Body of pancreas (tissue), 4 donors: ENCODE data around the gene ARAP1. TPM values are rescaled to one million over a fixed set of nuclear protein-coding genes. Genes with fewer than 3 reads are reported as not detected.

ENCODE experiments used
- ATAC-seq: fragments of 150-250 bp; one replicate; pipeline ENCODE4 v1.9.1; 2016
- DNase-seq, 4 donors: peaks; one replicate each; pipeline ENCODE4 v3.0.0-alpha.2; 2019
- H3K27ac ChIP-seq, 4 donors: fragments of 200-600 bp; sonication (generic); 1 replicate in 3 of 4; 2 replicates in 1 of 4; pipeline versions ENCODE4 v1.5.1 to v1.6.1; 2016 to 2019; ENCODE audit warnings: mild to moderate bottlenecking in 1 of 4, mixed read lengths in 1 of 4, moderate library complexity in 1 of 4
- H3K27me3 ChIP-seq, 2 donors: fragments of 200-600 bp; sonication (generic); one replicate each; pipeline ENCODE4 v1.6.0; 2016; ENCODE audit warnings: mild to moderate bottlenecking in 1 of 2
- H3K36me3 ChIP-seq, 2 donors: fragments of 200-600 bp; sonication (generic); replicated peaks in 1 of 2; 2 replicates each; pipeline ENCODE4 v1.5.1; 2016; ENCODE audit warnings: low read depth in 2 of 2; ENCODE audit not compliant: insufficient read depth in 1 of 2
- H3K4me1 ChIP-seq: fragments of 200-600 bp; sonication (generic); one replicate; pipeline ENCODE4 v1.6.0; 2016
- H3K4me3 ChIP-seq, 2 donors: fragments of 200-600 bp; sonication (generic); 1 replicate in 1 of 2; 2 replicates in 1 of 2; pipeline ENCODE4 v1.5.1; 2016 to 2019
- H3K9me3 ChIP-seq, 3 donors: fragments of 200-600 bp; sonication (generic); 1 replicate in 2 of 3; 2 replicates in 1 of 3; pipeline ENCODE4 v1.5.1; 2016
- CTCF ChIP-seq, 7 experiments: fragments of 450-650 bp in 4 of 7; fragments of 200-600 bp in 3 of 7; sonication (generic) in 3 of 7; IDR thresholded peaks; one replicate each; pipeline ENCODE4 v1.5.1; 2016 to 2019; ENCODE audit warnings: antibody characterized with exemption in 7 of 7
- POLR2A ChIP-seq, 3 donors: fragments of 450-650 bp; IDR thresholded peaks; one replicate each; pipeline ENCODE4 v1.6.1; 2016; ENCODE audit warnings: antibody characterized with exemption in 3 of 3, mild to moderate bottlenecking in 2 of 3
- WGBS, 2 donors: methylation state at CpG; one replicate each; pipeline ENCODE4 v1.1.5; 2017; 5-methylcytosine and 5-hydroxymethylcytosine counted together
- intact Hi-C: fragments of 100-400 bp; cut with DNase I; formaldehyde crosslinking; loops from one replicate; pipeline ENCODE4 v1.15.1; 2023
- total RNA-seq, 2 donors: library from RNA; depleted of rRNA; stranded (reverse); fragments of >200 nt; gene quantifications; one replicate each; pipeline ENCODE4 v1.1.0, GENCODE V29; 2016

ARAP1 gene
- total RNA-seq, 2 donors from 2014 or later: 63.3 to 208 TPM

GRCh38 chr11:72702096-72702495, 50.1 kb downstream of the ARAP1 start:
- 89% methylated on average over 7 of the region's 7 CpGs; no CpG with 5 or more reads in 1 of the 2 donors for WGBS, 2 donors
- no peak for ATAC-seq
- H3K4me3 ChIP-seq: no peak overlapping the region
- no peak overlapping the region for H3K27ac ChIP-seq
- peaks cover 0 to 36% of the 10 kb centered on the region in 2 donors for H3K36me3 ChIP-seq
- TF ChIP-seq CTCF (IDR thresholded peaks at IDR 0.05) (no peak), POLR2A (IDR thresholded peaks at IDR 0.05) (no peak)
- no peak for DNase-seq
- no peaks in the 10 kb centered on the region for H3K27me3 ChIP-seq
- intact Hi-C loops: no loop called here
- H3K9me3 ChIP-seq: no peaks in the 10 kb centered on the region
- H3K4me1 ChIP-seq: no peaks in the 10 kb centered on the region

DNA sequence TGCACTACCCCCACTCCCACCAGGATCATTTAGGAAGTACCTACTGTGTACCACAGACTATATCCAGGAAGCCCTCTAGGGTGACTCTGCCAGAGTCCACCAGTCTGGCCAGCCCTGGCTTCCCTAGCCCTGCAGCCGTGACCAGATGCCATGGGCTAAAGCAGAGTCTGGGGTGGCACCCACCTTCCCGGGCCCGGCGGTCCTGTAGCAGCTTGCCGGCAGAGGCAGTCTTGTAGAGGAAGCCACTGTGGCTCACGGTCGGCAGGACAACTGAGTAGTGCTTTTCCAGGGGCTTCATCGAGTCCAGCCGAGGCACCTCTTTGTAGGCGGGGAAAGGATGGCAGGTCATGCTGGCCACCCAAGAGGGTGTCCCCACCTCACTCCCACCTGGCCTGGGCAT, 50.7 kb downstream of the ARAP1 start:
- WGBS, 2 donors: 88 to 93% methylated on average over 3 to 10 of the region's 10 CpGs
- no peak for ATAC-seq
- TF ChIP-seq CTCF (IDR thresholded peaks at IDR 0.05) (no peak), POLR2A (IDR thresholded peaks at IDR 0.05) (no peak)

GRCh38 chr11:72700146-72700545, 52.1 kb downstream of the ARAP1 start:
- H3K36me3 ChIP-seq: peaks cover 2 to 41% of the 10 kb centered on the region in 2 donors
- H3K27me3 ChIP-seq: no peaks in the 10 kb centered on the region
- intact Hi-C loops: no loop called here
- no peak overlapping the region for H3K4me3 ChIP-seq
- no peaks in the 10 kb centered on the region for H3K4me1 ChIP-seq
- ATAC-seq: no peak
- no peak overlapping the region for H3K27ac ChIP-seq
- no peak for DNase-seq
- H3K9me3 ChIP-seq: no peaks in the 10 kb centered on the region
- WGBS, 2 donors: 94 to 100% methylated on average over 1 to 3 of the region's 3 CpGs
- TF ChIP-seq POLR2A (IDR thresholded peaks at IDR 0.05) (no peak), CTCF (IDR thresholded peaks at IDR 0.05) (no peak)

More for the DNA sequence above, 50.7 kb downstream of the ARAP1 start:
- Histone ChIP-seq H3K4me3 (no peak overlapping the region), H3K4me1 (no peaks in the 10 kb centered on the region), H3K36me3 (peaks cover 0 to 35% of the 10 kb centered on the region in 2 donors), H3K27me3 (no peaks in the 10 kb centered on the region), H3K27ac (no peak overlapping the region), H3K9me3 (no peaks in the 10 kb centered on the region)
- no peak for DNase-seq
- intact Hi-C loops: no loop called here

- H3K36me3 ChIP-seq: peaks cover 8 to 57% of the 10 kb centered on the region in 2 donors
- DNase-seq: no peak
- TF ChIP-seq CTCF (IDR thresholded peaks at IDR 0.05) (no peak), POLR2A (IDR thresholded peaks at IDR 0.05) (no peak)
- no peaks in the 10 kb centered on the region for H3K9me3 ChIP-seq
- no peak overlapping the region for H3K27ac ChIP-seq
- intact Hi-C loops: no loop called here
- no peak overlapping the region for H3K4me3 ChIP-seq
- no peak for ATAC-seq
- no peaks in the 10 kb centered on the region for H3K4me1 ChIP-seq
- H3K27me3 ChIP-seq: no peaks in the 10 kb centered on the region
- WGBS, 2 donors: 93% methylated on average over 11 of the region's 16 CpGs; no CpG with 5 or more reads in 1 of the 2 donors
Observed at GRCh38 chr11:72697814-72698213, 54.4 kb downstream of the ARAP1 start.
